H1 (cell line): ENCODE results near the gene YIPF3. TPM values are rescaled to one million over a fixed set of nuclear protein-coding genes. Genes with fewer than 3 reads are reported as not detected.
"Not testable (repeated sequence)": the region's sequence is repeated elsewhere in the genome, so short reads cannot be mapped to it uniquely, and the experiment has no call there.

Experiments used
- CTCF ChIA-PET: fragments of 300-600 bp; sonication (Branson Sonifier 250); formaldehyde crosslinking; loops from one replicate; lab custom pipeline; 2021; ENCODE audit not compliant: partially characterized antibody; lab: Charles Lee
- POLR2A ChIA-PET: fragments of 300-600 bp; sonication (Branson Sonifier 250); formaldehyde crosslinking; loops from one replicate; lab custom pipeline; 2021; ENCODE audit warnings: inconsistent platforms; ENCODE audit not compliant: partially characterized antibody; lab: Charles Lee
- DNase-seq, 2 experiments: peaks; one replicate each; pipeline versions ENCODE4 v3.0.0 to v3.0.0-alpha.2; 2010 to 2022; ENCODE audit warnings: low spot score in 2 of 2, low read depth in 1 of 2, mixed read lengths in 1 of 2
- FAIRE-seq: peaks from 2 replicates; lab custom pipeline; 2011; peaks lifted over from hg19 to GRCh38; lab: Jason Lieb, UNC
- H2AFZ ChIP-seq: 2 replicates; pipeline ENCODE4 v1.8.1; 2012; ENCODE audit warnings: low read length, inconsistent platforms
- H2AK5ac ChIP-seq: 2 replicates; pipeline ENCODE4 v1.6.1; 2013; ENCODE audit warnings: low read depth, low read length
- H2BK120ac ChIP-seq: replicated peaks from 2 replicates; pipeline ENCODE3; 2013; ENCODE audit warnings: low read depth, low read length, inconsistent platforms
- H2BK12ac ChIP-seq: 2 replicates; pipeline ENCODE4 v1.6.1; 2013; ENCODE audit warnings: low read depth, low read length
- H2BK15ac ChIP-seq: 2 replicates; pipeline ENCODE4 v1.6.1; 2013; ENCODE audit warnings: low read length
- H2BK20ac ChIP-seq: 2 replicates; pipeline ENCODE4 v1.6.1; 2013; ENCODE audit warnings: low read length
- H2BK5ac ChIP-seq: 2 replicates; pipeline ENCODE4 v1.6.1; 2013; ENCODE audit warnings: low read depth, low read length
- H3K14ac ChIP-seq: 2 replicates; pipeline ENCODE4 v1.6.1; 2013; ENCODE audit warnings: inconsistent platforms; ENCODE audit not compliant: insufficient read length
- H3K18ac ChIP-seq: 2 replicates; pipeline ENCODE4 v1.6.1; 2013; ENCODE audit warnings: low read length; ENCODE audit errors: extremely low read depth
- H3K23ac ChIP-seq: 2 replicates; pipeline ENCODE4 v1.6.1; 2013; ENCODE audit warnings: inconsistent platforms; ENCODE audit not compliant: insufficient read length
- H3K23me2 ChIP-seq: 2 replicates; pipeline ENCODE4 v1.6.1; 2013; ENCODE audit warnings: low read depth, low read length
- H3K27ac ChIP-seq: 2 replicates; pipeline ENCODE4 v1.6.1; 2011; ENCODE audit warnings: low read depth, low read length, inconsistent platforms
- H3K27me3 ChIP-seq, 4 experiments: replicated peaks in 1 of 4; 1 replicate in 1 of 4; 2 replicates in 3 of 4; pipeline versions ENCODE4 v1.6.1 to v1.8.1; 2011 to 2013; ENCODE audit warnings: low read length in 3 of 4, mild to moderate bottlenecking in 3 of 4, inconsistent platforms in 2 of 4, mixed read lengths in 2 of 4, moderate library complexity in 1 of 4; ENCODE audit not compliant: control insufficient read depth in 3 of 4, insufficient read depth in 3 of 4; ENCODE audit errors: extremely low read depth in 1 of 4
- H3K36me3 ChIP-seq, 4 experiments: 2 replicates each; pipeline versions ENCODE4 v1.6.1 to v1.8.1; 2011 to 2013; ENCODE audit warnings: mild to moderate bottlenecking in 4 of 4, low read length in 3 of 4, moderate library complexity in 2 of 4, control low read depth in 1 of 4, inconsistent platforms in 1 of 4; ENCODE audit not compliant: insufficient read depth in 4 of 4, control insufficient read depth in 2 of 4
- H3K4ac ChIP-seq: replicated peaks from 2 replicates; pipeline ENCODE3; 2013; ENCODE audit warnings: low read length, low read depth, mixed read lengths, inconsistent platforms; ENCODE audit not compliant: insufficient read length
- H3K4me1 ChIP-seq, 4 experiments: replicated peaks in 1 of 4; 1 replicate in 1 of 4; 2 replicates in 3 of 4; pipeline versions ENCODE4 v1.6.1 to v1.8.1; 2011 to 2013; ENCODE audit warnings: low read length in 3 of 4, inconsistent platforms in 2 of 4, mixed read lengths in 1 of 4; ENCODE audit not compliant: insufficient read depth in 4 of 4, control insufficient read depth in 3 of 4
- H3K4me2 ChIP-seq, 2 experiments: 2 replicates each; pipeline versions ENCODE4 v1.6.1 to v1.8.1; 2011 to 2013; ENCODE audit warnings: low read depth in 2 of 2, low read length in 2 of 2, control low read depth in 1 of 2, inconsistent platforms in 1 of 2, mild to moderate bottlenecking in 1 of 2; ENCODE audit not compliant: insufficient read depth in 1 of 2
- H3K4me3 ChIP-seq, 4 experiments: fragments of 200-600, 300-600 bp in 1 of 4; sonication (generic), shearing (Covaris generic), sonication (Bioruptor Twin) in 1 of 4; 2 replicates each; pipeline versions ENCODE4 v1.5.1 to v1.8.1; 2011 to 2016; ENCODE audit warnings: low read length in 4 of 4, low read depth in 3 of 4, control low read depth in 2 of 4, inconsistent platforms in 2 of 4, mild to moderate bottlenecking in 2 of 4, mixed read lengths in 1 of 4, moderate library complexity in 1 of 4; ENCODE audit not compliant: insufficient read depth in 2 of 4; ENCODE audit errors: extremely low read depth in 1 of 4
- H3K56ac ChIP-seq: replicated peaks from 2 replicates; pipeline ENCODE3; 2013; ENCODE audit warnings: low read depth, mild to moderate bottlenecking, mixed read lengths, low read length, inconsistent platforms; ENCODE audit not compliant: insufficient read length
- H3K79me1 ChIP-seq: 2 replicates; pipeline ENCODE4 v1.6.1; 2013; ENCODE audit warnings: low read depth, low read length, control low read depth
- H3K79me2 ChIP-seq, 2 experiments: 2 replicates each; pipeline versions ENCODE4 v1.6.1 to v1.8.1; 2012 to 2013; ENCODE audit warnings: low read length in 2 of 2, mild to moderate bottlenecking in 2 of 2, inconsistent platforms in 1 of 2; ENCODE audit not compliant: insufficient read depth in 2 of 2, control insufficient read depth in 1 of 2
- H3K9ac ChIP-seq, 4 experiments: replicated peaks in 1 of 4; 1 replicate in 1 of 4; 2 replicates in 3 of 4; pipeline versions ENCODE4 v1.6.1 to v1.8.1; 2011 to 2013; ENCODE audit warnings: low read depth in 3 of 4, low read length in 3 of 4, control low read depth in 2 of 4, mild to moderate bottlenecking in 2 of 4, moderate library complexity in 2 of 4, inconsistent platforms in 1 of 4; ENCODE audit errors: extremely low read depth in 1 of 4
- H3K9me3 ChIP-seq, 2 experiments: 2 replicates each; pipeline versions ENCODE4 v1.6.1 to v1.8.1; 2012 to 2013; ENCODE audit warnings: mild to moderate bottlenecking in 2 of 2, moderate library complexity in 2 of 2, control low read depth in 1 of 2, inconsistent platforms in 1 of 2, low read depth in 1 of 2, low read length in 1 of 2, mixed read lengths in 1 of 2; ENCODE audit not compliant: insufficient read depth in 2 of 2
- H4K20me1 ChIP-seq, 2 experiments: replicated peaks in 1 of 2; 2 replicates each; pipeline versions ENCODE3 to v1.8.1; 2011 to 2013; ENCODE audit warnings: inconsistent platforms in 2 of 2, low read length in 2 of 2, mild to moderate bottlenecking in 1 of 2; ENCODE audit not compliant: insufficient read depth in 2 of 2, control insufficient read depth in 1 of 2
- H4K5ac ChIP-seq: 2 replicates; pipeline ENCODE4 v1.6.1; 2013; ENCODE audit warnings: low read length, low read depth, mixed read lengths, inconsistent platforms; ENCODE audit not compliant: insufficient read length
- H4K8ac ChIP-seq: 2 replicates; pipeline ENCODE4 v1.8.0; 2013; ENCODE audit warnings: mild to moderate bottlenecking, moderate library complexity, low read length, inconsistent platforms; ENCODE audit not compliant: insufficient read depth; ENCODE audit errors: extremely low read depth
- H4K91ac ChIP-seq: replicated peaks from 2 replicates; pipeline ENCODE3; 2013; ENCODE audit warnings: low read length, mixed read lengths, inconsistent platforms; ENCODE audit not compliant: insufficient read length
- NRF1 ChIP-seq: IDR thresholded peaks from 2 replicates; pipeline ENCODE4 v1.6.1; 2011; ENCODE audit warnings: mild to moderate bottlenecking, low read depth, low read length, improper control_type of control experiment
- POLR2AphosphoS5 ChIP-seq: IDR thresholded peaks from 2 replicates; pipeline ENCODE4 v1.6.1; 2011; ENCODE audit warnings: low read depth, low read length
- WGBS, 2 experiments: shearing (Covaris generic) in 1 of 2; methylation state at CpG; one replicate each; pipeline versions ENCODE4 v1.1.6 to v1.1.7; 2013 to 2015; ENCODE audit warnings: low lambda C conversion rate in 2 of 2, mixed read lengths in 2 of 2, inconsistent platforms in 1 of 2, low coverage in 1 of 2, missing lambda C conversion rate in 1 of 2; ENCODE audit not compliant: insufficient replicate concordance in 2 of 2, insufficient coverage in 1 of 2, insufficient read length in 1 of 2; ENCODE audit errors: extremely low coverage in 1 of 2, missing lambda C conversion rate in 1 of 2; 5-methylcytosine and 5-hydroxymethylcytosine counted together
- polyA plus RNA-seq, 7 experiments: library from polyadenylated mRNA; depleted of rRNA in 3 of 7; stranded (reverse) in 5 of 7; unstranded in 2 of 7; fragments of >200 nt in 5 of 7; fragments of 200-250 nt in 2 of 7; gene quantifications; 1 replicate in 5 of 7; 2 replicates in 1 of 7; 4 replicates in 1 of 7; pipeline versions ENCODE4 v1.2.1 to v1.2.3, GENCODE V29; 2011 to 2013; ENCODE audit warnings: missing spikeins in 2 of 7, mixed read lengths in 2 of 7
- total RNA-seq: library from RNA; stranded (reverse); fragmentation: NEBNext Ultra II Directional; extraction: Animal tissue kit (Norgen Biotek cat#: 25700); gene quantifications from 2 replicates; pipeline ENCODE4 v1.2.1, GENCODE V29; 2021
- TF ChIP-seq, protein P1 (sequence below): IDR thresholded peaks from 2 replicates; pipeline ENCODE4 v1.6.1; 2011; ENCODE audit warnings: low read length, improper control_type of control experiment

Gene YIPF3
- total and polyA plus RNA-seq, 2 of the 8 experiments (the other 6 are each of a cell fraction or from before 2014, with no cell fraction given): 77.2 to 225 TPM

DNA sequence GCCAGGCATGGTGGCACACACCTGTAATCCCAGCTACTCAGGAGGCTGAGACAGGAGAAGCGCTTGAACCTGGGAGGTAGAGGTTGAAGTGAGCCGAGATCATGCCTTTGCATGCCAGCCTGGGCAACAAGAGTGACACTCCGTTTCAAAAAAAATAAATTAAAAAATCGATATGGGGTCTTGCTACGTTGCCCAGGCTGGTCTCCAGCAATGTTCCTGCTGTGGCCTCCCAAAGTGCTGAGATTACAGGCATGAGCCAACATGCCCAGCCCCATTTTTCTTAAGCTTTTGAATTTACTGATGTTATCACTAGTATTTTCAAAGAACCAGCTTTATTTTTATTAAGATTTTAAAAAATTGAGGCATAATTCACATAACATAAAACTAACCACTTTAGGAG is 23.8 kb upstream of the YIPF3 start (continued):
- TF ChIP-seq NRF1 (no peak), POLR2AphosphoS5 (no peak)
- TF ChIP-seq, protein P1, sequence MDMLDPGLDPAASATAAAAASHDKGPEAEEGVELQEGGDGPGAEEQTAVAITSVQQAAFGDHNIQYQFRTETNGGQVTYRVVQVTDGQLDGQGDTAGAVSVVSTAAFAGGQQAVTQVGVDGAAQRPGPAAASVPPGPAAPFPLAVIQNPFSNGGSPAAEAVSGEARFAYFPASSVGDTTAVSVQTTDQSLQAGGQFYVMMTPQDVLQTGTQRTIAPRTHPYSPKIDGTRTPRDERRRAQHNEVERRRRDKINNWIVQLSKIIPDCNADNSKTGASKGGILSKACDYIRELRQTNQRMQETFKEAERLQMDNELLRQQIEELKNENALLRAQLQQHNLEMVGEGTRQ: no peak

DNA sequence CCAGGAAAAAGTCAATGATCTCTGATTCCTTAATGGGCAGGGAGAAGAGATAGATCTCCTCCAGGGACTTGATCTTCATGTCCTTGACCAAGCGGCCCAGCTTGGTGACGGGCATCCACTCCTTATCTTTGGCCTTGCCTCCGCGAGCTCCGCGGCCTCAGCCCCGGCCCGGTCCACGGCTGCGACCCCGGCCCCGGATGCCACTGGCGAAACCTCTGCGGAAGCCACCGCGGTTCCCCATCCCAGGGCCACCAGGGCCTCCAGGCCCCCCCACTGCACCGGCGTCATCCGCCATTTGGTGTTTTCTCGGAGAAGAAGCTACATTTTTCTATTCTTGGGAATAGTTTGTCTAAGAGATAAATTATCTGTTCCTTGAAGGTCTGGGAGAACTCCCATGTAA is 22.7 kb upstream of the YIPF3 start:
- H3K4me3 ChIP-seq, H2BK12ac ChIP-seq, H3K79me2 ChIP-seq, H4K20me1 ChIP-seq, H2BK5ac ChIP-seq, H3K79me1 ChIP-seq, H3K27me3 ChIP-seq, H4K5ac ChIP-seq, CTCF ChIA-PET, H3K9me3 ChIP-seq, H3K18ac ChIP-seq, H3K27ac ChIP-seq, H2BK15ac ChIP-seq, H2BK20ac ChIP-seq, H2AFZ ChIP-seq, H4K91ac ChIP-seq, H3K4ac ChIP-seq, DNase-seq, H2AK5ac ChIP-seq, H3K4me2 ChIP-seq, H3K9ac ChIP-seq, H3K56ac ChIP-seq, H3K23ac ChIP-seq, H3K23me2 ChIP-seq, H4K8ac ChIP-seq, H3K4me1 ChIP-seq, FAIRE-seq, H2BK120ac ChIP-seq, H3K14ac ChIP-seq: not testable (repeated sequence)
- peaks cover 4 to 55% (median 29%) of the 10 kb centered on the region in 4 experiments for H3K36me3 ChIP-seq
- WGBS, 2 experiments: 98% methylated on average over 20 of the region's 20 CpGs; no CpG with 5 or more reads in 1 of the 2 experiments
- POLR2A ChIA-PET: interaction anchor here (1.9 kb wide), 1 partner anchor 10 kb away, joined by 5 read pairs; no protein-coding TSS in a partner anchor
